Astrocyte (in vitro differentiated cells and primary cell): Measurements from ENCODE around the gene PPP1R7. TPM values are rescaled to one million over a fixed set of nuclear protein-coding genes. Genes with fewer than 3 reads are reported as not detected.

Source experiments
- DNase-seq: peaks from one replicate; pipeline ENCODE4 v3.0.0-alpha.2; 2010; ENCODE audit warnings: low read depth
- FAIRE-seq: peaks from 2 replicates; lab custom pipeline; 2011; peaks lifted over from hg19 to GRCh38; lab: Jason Lieb, UNC
- H2AFZ ChIP-seq: 2 replicates; pipeline ENCODE4 v1.6.0; 2012; ENCODE audit warnings: low read depth, low read length, inconsistent platforms
- H3K27ac ChIP-seq: 2 replicates; pipeline ENCODE4 v1.5.1; 2011; ENCODE audit warnings: low read depth, low read length, inconsistent platforms
- H3K27me3 ChIP-seq: 2 replicates; pipeline ENCODE4 v1.6.0; 2011; ENCODE audit warnings: low read length, inconsistent platforms; ENCODE audit not compliant: insufficient read depth
- H3K36me3 ChIP-seq: 2 replicates; pipeline ENCODE4 v1.5.1; 2011; ENCODE audit warnings: low read length, inconsistent platforms; ENCODE audit not compliant: insufficient read depth
- H3K4me1 ChIP-seq: 2 replicates; pipeline ENCODE4 v1.5.1; 2011; ENCODE audit warnings: low read length, inconsistent platforms; ENCODE audit not compliant: insufficient read depth
- H3K4me2 ChIP-seq: 2 replicates; pipeline ENCODE4 v1.6.0; 2012; ENCODE audit warnings: low read length, inconsistent platforms
- H3K4me3 ChIP-seq: 2 replicates; pipeline ENCODE4 v1.5.1; 2011; ENCODE audit warnings: low read depth, mild to moderate bottlenecking, low read length, inconsistent platforms; ENCODE audit not compliant: insufficient read depth
- H3K79me2 ChIP-seq: 2 replicates; pipeline ENCODE4 v1.6.0; 2012; ENCODE audit warnings: mild to moderate bottlenecking, low read length, inconsistent platforms; ENCODE audit not compliant: insufficient read depth
- H3K9ac ChIP-seq: 2 replicates; pipeline ENCODE4 v1.6.0; 2012; ENCODE audit warnings: mild to moderate bottlenecking, low read length, inconsistent platforms
- H3K9me3 ChIP-seq: 2 replicates; pipeline ENCODE4 v1.5.1; 2012; ENCODE audit warnings: low read depth, mild to moderate bottlenecking, low read length, inconsistent platforms; ENCODE audit not compliant: insufficient read depth
- H4K20me1 ChIP-seq: 2 replicates; pipeline ENCODE4 v1.6.0; 2012; ENCODE audit warnings: low read length, inconsistent platforms; ENCODE audit not compliant: insufficient read depth
- H3K27ac Mint-ChIP-seq: one replicate; pipeline ENCODE4 v1.8.0; 2021; ENCODE audit warnings: mild to moderate bottlenecking, mixed read lengths; ENCODE audit not compliant: unreplicated experiment
- H3K27me3 Mint-ChIP-seq: one replicate; pipeline ENCODE4 v1.8.0; 2021; ENCODE audit warnings: low read depth, mixed read lengths; ENCODE audit not compliant: unreplicated experiment
- H3K36me3 Mint-ChIP-seq: one replicate; pipeline ENCODE4 v1.8.0; 2021; ENCODE audit warnings: low read depth, mixed read lengths; ENCODE audit not compliant: unreplicated experiment
- H3K4me1 Mint-ChIP-seq: one replicate; pipeline ENCODE4 v1.8.0; 2021; ENCODE audit warnings: low read depth, mixed read lengths; ENCODE audit not compliant: unreplicated experiment
- H3K4me3 Mint-ChIP-seq: one replicate; pipeline ENCODE4 v1.8.0; 2021; ENCODE audit warnings: mild to moderate bottlenecking, moderate library complexity, mixed read lengths; ENCODE audit not compliant: unreplicated experiment
- H3K9me3 Mint-ChIP-seq: one replicate; pipeline ENCODE4 v1.8.0; 2021; ENCODE audit warnings: mild to moderate bottlenecking, mixed read lengths; ENCODE audit not compliant: unreplicated experiment
- EZH2 ChIP-seq: IDR thresholded peaks from 2 replicates; pipeline ENCODE4 v1.6.1; 2012; ENCODE audit warnings: mild to moderate bottlenecking, low read length, inconsistent platforms; ENCODE audit not compliant: insufficient read depth
- total RNA-seq: library from RNA; stranded (reverse); gene quantifications from 2 replicates; pipeline ENCODE4 v1.2.1, GENCODE V29; 2021
- TF ChIP-seq, protein P1 (sequence below): IDR thresholded peaks from 2 replicates; pipeline ENCODE4 v1.5.1; 2011; ENCODE audit warnings: low read depth, mild to moderate bottlenecking, inconsistent platforms, low read length, moderate library complexity; ENCODE audit not compliant: insufficient read depth

Gene PPP1R7
- total RNA-seq, 1 donor from 2014 or later: 53.4 TPM

DNA sequence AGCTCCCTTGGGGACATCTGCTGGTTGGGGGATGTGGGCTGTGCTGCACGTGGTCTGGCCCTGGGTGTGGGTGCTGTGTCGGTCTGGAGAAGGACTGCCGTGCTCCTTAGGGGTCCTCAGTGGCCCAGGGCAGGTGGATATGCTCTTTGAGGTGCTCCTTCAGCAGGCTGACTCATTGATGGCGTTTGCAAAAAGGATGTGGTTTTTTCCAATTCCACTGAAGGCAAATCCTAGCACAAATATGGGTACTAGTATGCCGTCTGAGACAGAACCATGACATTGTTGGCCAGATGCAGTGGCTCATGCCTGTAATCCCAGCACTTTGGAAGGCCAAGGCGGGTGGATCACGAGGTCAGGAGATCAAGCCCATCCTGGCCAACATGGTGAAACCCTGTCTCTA, 3.3 kb downstream of the PPP1R7 start:
- Mint-ChIP-seq H3K4me1 (peaks cover 22% of the 10 kb centered on the region), H3K27ac (no peak overlapping the region), H3K9me3 (no peaks in the 10 kb centered on the region), H3K36me3 (peaks cover 3% of the 10 kb centered on the region), H3K27me3 (no peaks in the 10 kb centered on the region), H3K4me3 (no peak overlapping the region)
- no peak overlapping the region for H2AFZ ChIP-seq
- no peak overlapping the region for H3K9ac ChIP-seq
- no peak for TF ChIP-seq EZH2
- TF ChIP-seq, protein P1, sequence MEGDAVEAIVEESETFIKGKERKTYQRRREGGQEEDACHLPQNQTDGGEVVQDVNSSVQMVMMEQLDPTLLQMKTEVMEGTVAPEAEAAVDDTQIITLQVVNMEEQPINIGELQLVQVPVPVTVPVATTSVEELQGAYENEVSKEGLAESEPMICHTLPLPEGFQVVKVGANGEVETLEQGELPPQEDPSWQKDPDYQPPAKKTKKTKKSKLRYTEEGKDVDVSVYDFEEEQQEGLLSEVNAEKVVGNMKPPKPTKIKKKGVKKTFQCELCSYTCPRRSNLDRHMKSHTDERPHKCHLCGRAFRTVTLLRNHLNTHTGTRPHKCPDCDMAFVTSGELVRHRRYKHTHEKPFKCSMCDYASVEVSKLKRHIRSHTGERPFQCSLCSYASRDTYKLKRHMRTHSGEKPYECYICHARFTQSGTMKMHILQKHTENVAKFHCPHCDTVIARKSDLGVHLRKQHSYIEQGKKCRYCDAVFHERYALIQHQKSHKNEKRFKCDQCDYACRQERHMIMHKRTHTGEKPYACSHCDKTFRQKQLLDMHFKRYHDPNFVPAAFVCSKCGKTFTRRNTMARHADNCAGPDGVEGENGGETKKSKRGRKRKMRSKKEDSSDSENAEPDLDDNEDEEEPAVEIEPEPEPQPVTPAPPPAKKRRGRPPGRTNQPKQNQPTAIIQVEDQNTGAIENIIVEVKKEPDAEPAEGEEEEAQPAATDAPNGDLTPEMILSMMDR: no peak
- DNase-seq (peak; percentile 36), FAIRE-seq (no peak)
- H3K9me3 ChIP-seq: no peaks in the 10 kb centered on the region
- H3K4me2 ChIP-seq: no peak overlapping the region
- H3K4me1 ChIP-seq: peaks cover 28% of the 10 kb centered on the region
- no peaks in the 10 kb centered on the region for H3K27me3 ChIP-seq
- H3K79me2 ChIP-seq: peaks cover 23% of the 10 kb centered on the region
- no peak overlapping the region for H3K27ac ChIP-seq
- H4K20me1 ChIP-seq: peaks cover 23% of the 10 kb centered on the region
- H3K4me3 ChIP-seq: no peak overlapping the region
- peaks cover 3% of the 10 kb centered on the region for H3K36me3 ChIP-seq

DNA sequence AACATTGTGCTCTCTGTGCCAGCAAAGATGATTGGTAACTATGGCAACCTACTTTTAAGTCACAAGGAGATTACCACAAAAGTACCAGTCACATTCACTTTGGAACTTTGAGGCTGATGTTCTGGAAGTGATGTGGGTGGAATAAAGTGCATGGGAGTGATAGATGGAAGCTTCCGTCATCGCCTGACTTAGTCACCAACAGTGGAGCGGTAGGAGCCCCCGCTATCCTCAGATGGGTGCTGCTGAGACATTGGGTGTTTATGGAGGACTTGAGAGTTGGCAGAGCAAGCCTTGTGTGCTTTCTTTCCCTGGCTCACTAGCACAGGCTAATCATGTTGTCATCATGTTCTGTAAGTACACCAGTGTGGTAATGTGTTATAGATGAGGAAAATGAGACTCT, 4.6 kb downstream of the PPP1R7 start:
- H3K36me3 Mint-ChIP-seq: peaks cover 8% of the 10 kb centered on the region
- no peak for FAIRE-seq
- Histone ChIP-seq H3K27ac (no peak overlapping the region), H3K9me3 (no peaks in the 10 kb centered on the region), H3K4me1 (peaks cover 24% of the 10 kb centered on the region), H3K9ac (no peak overlapping the region), H3K36me3 (peaks cover 3% of the 10 kb centered on the region), H3K4me2 (no peak overlapping the region), H3K79me2 (peaks cover 23% of the 10 kb centered on the region), H3K27me3 (no peaks in the 10 kb centered on the region), H2AFZ (no peak overlapping the region), H3K4me3 (no peak overlapping the region), H4K20me1 (peaks cover 23% of the 10 kb centered on the region)
- H3K4me3 Mint-ChIP-seq: no peak overlapping the region
- peak; percentile 55 for DNase-seq
- no peaks in the 10 kb centered on the region for H3K27me3 Mint-ChIP-seq
- TF ChIP-seq, protein P1: no peak
- no peak for TF ChIP-seq EZH2
- H3K9me3 Mint-ChIP-seq: no peaks in the 10 kb centered on the region
- no peak overlapping the region for H3K27ac Mint-ChIP-seq
- H3K4me1 Mint-ChIP-seq: peaks cover 22% of the 10 kb centered on the region

DNA sequence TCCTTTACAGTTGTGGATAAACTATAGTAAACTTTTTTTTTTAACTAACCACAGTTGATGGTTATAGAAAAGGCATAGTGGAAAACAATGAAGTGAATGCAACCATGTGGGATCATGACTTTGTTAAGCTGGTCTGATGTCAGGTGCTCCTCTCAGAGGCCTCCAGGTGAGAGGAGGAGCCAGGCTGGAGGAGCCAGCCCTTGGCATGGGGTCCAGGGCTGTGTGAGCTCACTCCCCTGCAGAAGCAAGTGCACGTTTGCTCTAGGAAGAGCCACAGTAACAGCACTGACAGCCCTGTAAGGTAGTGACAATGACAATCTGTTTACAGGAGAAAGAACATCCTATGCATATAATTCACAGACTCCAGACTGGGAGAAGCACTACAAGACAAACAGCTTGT, 5.7 kb downstream of the PPP1R7 start:
- H2AFZ ChIP-seq: no peak overlapping the region
- H3K27me3 ChIP-seq: no peaks in the 10 kb centered on the region
- H3K4me2 ChIP-seq: no peak overlapping the region
- no peak overlapping the region for H3K4me3 ChIP-seq
- H3K4me1 Mint-ChIP-seq: peaks cover 22% of the 10 kb centered on the region
- peaks cover 8% of the 10 kb centered on the region for H3K36me3 Mint-ChIP-seq
- H3K79me2 ChIP-seq: peaks cover 18% of the 10 kb centered on the region
- H3K27ac Mint-ChIP-seq: no peak overlapping the region
- no peaks in the 10 kb centered on the region for H3K9me3 Mint-ChIP-seq
- no peak for TF ChIP-seq EZH2
- TF ChIP-seq, protein P1: no peak
- no peak overlapping the region for H3K9ac ChIP-seq
- no peaks in the 10 kb centered on the region for H3K27me3 Mint-ChIP-seq
- no peak overlapping the region for H3K4me3 Mint-ChIP-seq
- H3K9me3 ChIP-seq: no peaks in the 10 kb centered on the region
- H4K20me1 ChIP-seq: peaks cover 23% of the 10 kb centered on the region
- DNase-seq (no peak), FAIRE-seq (no peak)
- H3K36me3 ChIP-seq: peaks cover 3% of the 10 kb centered on the region
- H3K27ac ChIP-seq: no peak overlapping the region
- peaks cover 20% of the 10 kb centered on the region for H3K4me1 ChIP-seq
